ENCODE results near the gene GNG7. TPM values are rescaled to one million over a fixed set of nuclear protein-coding genes. Genes with fewer than 3 reads are reported as not detected.
A peak's percentile ranks its signal among the peaks of the same experiment; 100 is the strongest.

GNG7 gene
- total RNA-seq, 1 donor = 0.72 TPM

DNA sequence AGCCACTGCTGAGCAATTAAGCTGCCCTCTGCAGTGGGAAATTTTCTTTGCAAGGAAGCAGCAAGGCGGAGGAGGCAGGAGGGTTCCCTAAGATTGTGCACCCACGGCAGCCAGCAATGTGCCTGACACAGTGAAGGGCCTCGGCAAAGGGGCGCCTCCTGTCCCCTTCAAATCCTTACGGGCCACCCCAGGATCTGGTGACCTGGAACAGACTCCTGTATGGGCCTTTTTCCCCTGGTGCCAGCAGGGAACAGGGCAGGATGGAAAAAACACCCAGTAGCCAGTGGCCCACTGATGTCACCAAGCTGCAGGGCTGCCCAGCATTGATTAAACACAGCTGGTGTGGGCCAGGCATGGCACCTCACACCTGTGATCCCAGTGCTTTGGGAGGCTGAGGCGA is 86.7 kb downstream of the GNG7 start:
- Histone ChIP-seq H3K27ac (ENCODE audit: low read depth, low read length) (no peak overlapping the region), H3K36me3 (ENCODE audit: insufficient read depth, low read length) (no peaks in the 10 kb centered on the region), H3K4me3 (ENCODE audit: insufficient read depth, low read length) (no peak overlapping the region), H3K9me3 (ENCODE audit: low read depth, low read length) (no peaks in the 10 kb centered on the region), H4K20me1 (ENCODE audit: insufficient read depth, low read length) (no peaks in the 10 kb centered on the region), H3K79me2 (ENCODE audit: insufficient read depth, low read length) (no peaks in the 10 kb centered on the region), H3K4me1 (ENCODE audit: insufficient read depth, low read length) (peaks cover 18% of the 10 kb centered on the region), H3K4me2 (ENCODE audit: insufficient read depth, low read length) (no peak overlapping the region), H3K27me3 (ENCODE audit: insufficient read depth, low read length) (no peaks in the 10 kb centered on the region), H2AFZ (ENCODE audit: low read length) (no peak overlapping the region)
- TF ChIP-seq, protein P1, sequence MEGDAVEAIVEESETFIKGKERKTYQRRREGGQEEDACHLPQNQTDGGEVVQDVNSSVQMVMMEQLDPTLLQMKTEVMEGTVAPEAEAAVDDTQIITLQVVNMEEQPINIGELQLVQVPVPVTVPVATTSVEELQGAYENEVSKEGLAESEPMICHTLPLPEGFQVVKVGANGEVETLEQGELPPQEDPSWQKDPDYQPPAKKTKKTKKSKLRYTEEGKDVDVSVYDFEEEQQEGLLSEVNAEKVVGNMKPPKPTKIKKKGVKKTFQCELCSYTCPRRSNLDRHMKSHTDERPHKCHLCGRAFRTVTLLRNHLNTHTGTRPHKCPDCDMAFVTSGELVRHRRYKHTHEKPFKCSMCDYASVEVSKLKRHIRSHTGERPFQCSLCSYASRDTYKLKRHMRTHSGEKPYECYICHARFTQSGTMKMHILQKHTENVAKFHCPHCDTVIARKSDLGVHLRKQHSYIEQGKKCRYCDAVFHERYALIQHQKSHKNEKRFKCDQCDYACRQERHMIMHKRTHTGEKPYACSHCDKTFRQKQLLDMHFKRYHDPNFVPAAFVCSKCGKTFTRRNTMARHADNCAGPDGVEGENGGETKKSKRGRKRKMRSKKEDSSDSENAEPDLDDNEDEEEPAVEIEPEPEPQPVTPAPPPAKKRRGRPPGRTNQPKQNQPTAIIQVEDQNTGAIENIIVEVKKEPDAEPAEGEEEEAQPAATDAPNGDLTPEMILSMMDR (IDR thresholded peaks at IDR 0.05; ENCODE audit: extremely low read depth, low read depth, low read length) = no peak
- DNase-seq (ENCODE audit: insufficient read length, low spot score, missing footprints) = no peak

DNA sequence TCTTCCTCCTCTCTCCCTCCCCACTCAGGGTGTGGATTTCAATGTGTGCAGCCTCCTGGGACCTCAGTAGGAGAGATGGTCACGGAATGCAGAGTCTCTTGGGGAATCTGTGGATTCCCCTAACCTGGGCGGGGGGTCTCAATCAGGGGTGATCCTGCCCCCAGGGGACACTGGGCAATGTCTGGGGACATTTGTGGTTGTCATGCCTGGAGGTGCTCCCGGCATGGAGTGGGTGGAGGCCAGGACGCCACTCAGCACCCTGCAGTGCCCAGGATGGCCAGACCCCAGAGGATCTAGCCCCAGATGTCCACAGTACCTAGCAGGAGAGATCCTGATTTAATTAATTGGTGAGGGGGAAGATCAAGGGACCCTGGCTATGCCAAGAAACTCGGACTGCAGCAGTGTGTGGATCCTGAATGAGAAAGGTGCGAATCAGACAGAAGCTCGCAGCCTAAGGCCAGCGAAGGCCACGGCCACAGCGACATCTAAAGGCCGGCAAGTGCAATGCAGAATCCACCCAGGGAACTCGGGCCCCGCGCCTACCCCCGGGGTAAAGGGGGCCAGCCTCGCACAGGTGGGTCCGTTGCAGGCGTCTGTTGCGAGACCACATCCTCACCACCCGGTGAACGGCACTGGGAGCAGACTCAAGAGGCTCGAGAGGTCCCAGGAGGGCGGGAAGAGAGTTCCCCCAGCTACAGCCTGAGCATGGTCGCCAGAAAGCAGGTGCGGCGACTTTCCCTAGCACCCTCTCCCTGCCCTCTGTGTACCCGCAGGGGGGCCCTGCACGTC is 88.8 kb downstream of the GNG7 start:
- TF ChIP-seq, protein P1 (IDR thresholded peaks at IDR 0.05; ENCODE audit: extremely low read depth, low read depth, low read length) = peak; percentile 89
- DNase-seq (ENCODE audit: insufficient read length, low spot score, missing footprints) = peak; percentile 93
- Histone ChIP-seq H3K4me3 (ENCODE audit: insufficient read depth, low read length) (no peak overlapping the region), H3K36me3 (ENCODE audit: insufficient read depth, low read length) (no peaks in the 10 kb centered on the region), H3K4me1 (ENCODE audit: insufficient read depth, low read length) (peaks cover 9% of the 10 kb centered on the region), H3K9me3 (ENCODE audit: low read depth, low read length) (no peaks in the 10 kb centered on the region), H2AFZ (ENCODE audit: low read length) (no peak overlapping the region), H3K79me2 (ENCODE audit: insufficient read depth, low read length) (no peaks in the 10 kb centered on the region), H3K27me3 (ENCODE audit: insufficient read depth, low read length) (no peaks in the 10 kb centered on the region), H4K20me1 (ENCODE audit: insufficient read depth, low read length) (no peaks in the 10 kb centered on the region), H3K4me2 (ENCODE audit: insufficient read depth, low read length) (no peak overlapping the region), H3K27ac (ENCODE audit: low read depth, low read length) (no peak overlapping the region)

DNA sequence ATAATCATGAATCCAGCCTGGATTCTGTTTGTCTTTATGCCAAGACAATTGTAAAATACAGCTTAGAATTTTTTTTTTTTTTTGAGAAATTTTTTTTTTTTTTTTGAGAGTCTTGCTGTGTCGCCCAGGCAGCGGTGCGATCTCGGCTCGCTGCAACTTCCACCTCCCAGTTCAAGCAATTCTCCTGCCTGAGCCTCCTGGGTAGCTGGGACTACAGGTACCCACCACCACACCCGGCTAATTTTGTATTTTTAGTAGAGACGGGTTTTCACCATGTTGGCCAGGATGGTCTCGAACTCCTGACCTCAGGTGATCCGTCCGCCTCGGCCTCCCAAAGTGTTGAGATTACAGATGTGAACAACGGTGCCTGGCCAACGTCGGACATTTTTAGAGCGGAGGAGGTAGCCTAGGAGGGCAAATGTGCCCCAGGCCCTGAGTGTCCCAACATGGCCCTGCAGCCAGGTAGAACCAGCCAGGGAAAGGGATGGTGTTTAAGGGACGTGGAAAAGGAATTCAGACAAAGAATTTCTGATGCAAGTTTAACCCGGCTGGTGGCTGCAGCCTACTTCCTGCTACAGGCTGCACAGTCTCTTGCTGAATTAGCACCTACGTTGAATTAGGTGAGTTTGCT is 89.8 kb downstream of the GNG7 start:
- Histone ChIP-seq H3K9me3 (ENCODE audit: low read depth, low read length) (no peaks in the 10 kb centered on the region), H3K4me2 (ENCODE audit: insufficient read depth, low read length) (no peak overlapping the region), H3K27me3 (ENCODE audit: insufficient read depth, low read length) (no peaks in the 10 kb centered on the region), H2AFZ (ENCODE audit: low read length) (no peak overlapping the region), H4K20me1 (ENCODE audit: insufficient read depth, low read length) (no peaks in the 10 kb centered on the region), H3K4me1 (ENCODE audit: insufficient read depth, low read length) (no peaks in the 10 kb centered on the region), H3K27ac (ENCODE audit: low read depth, low read length) (no peak overlapping the region), H3K36me3 (ENCODE audit: insufficient read depth, low read length) (no peaks in the 10 kb centered on the region), H3K79me2 (ENCODE audit: insufficient read depth, low read length) (no peaks in the 10 kb centered on the region), H3K4me3 (ENCODE audit: insufficient read depth, low read length) (no peak overlapping the region)
- TF ChIP-seq, protein P1 (IDR thresholded peaks at IDR 0.05; ENCODE audit: extremely low read depth, low read depth, low read length) = no peak
- no peak for DNase-seq (ENCODE audit: insufficient read length, low spot score, missing footprints)

Measured in osteoblast (primary cell).